Activated B cell treated with CpG ODN at 0.5 μM for 24 hours (primary cell): ENCODE data around the gene CCDC33. TPM values are rescaled to one million over a fixed set of nuclear protein-coding genes. Genes with fewer than 3 reads are reported as not detected.
A peak's percentile ranks its signal among the peaks of the same experiment; 100 is the strongest.

ENCODE experiments used
- ATAC-seq: fragments of 200-7000 bp; cut with Tn5 transposase; one replicate; pipeline ENCODE4 v1.10.0; 2021; ENCODE audit warnings: low read depth, mild to moderate bottlenecking, moderate library complexity
- CTCF ChIA-PET: fragments of 350-600 bp; sonication (Branson Sonifier 250); formaldehyde crosslinking; loops from one replicate; lab custom pipeline; 2021; ENCODE audit warnings: antibody characterized with exemption; lab: Charles Lee
- POLR2A ChIA-PET: fragments of 350-600 bp; sonication (Branson Sonifier 250); formaldehyde crosslinking; loops from one replicate; lab custom pipeline; 2021; ENCODE audit warnings: antibody characterized with exemption; lab: Charles Lee
- DNase-seq: peaks from one replicate; pipeline ENCODE4 v3.0.0; 2022
- H3K27ac Mint-ChIP-seq: one replicate; pipeline ENCODE4 v1.8.0; 2020; ENCODE audit warnings: mixed read lengths
- H3K27me3 Mint-ChIP-seq: one replicate; pipeline ENCODE4 v1.8.0; 2021; ENCODE audit warnings: mixed read lengths
- H3K36me3 Mint-ChIP-seq: one replicate; pipeline ENCODE4 v1.8.0; 2021; ENCODE audit warnings: low read depth, mixed read lengths
- H3K4me1 Mint-ChIP-seq: one replicate; pipeline ENCODE4 v1.8.0; 2021; ENCODE audit warnings: mixed read lengths
- H3K4me3 Mint-ChIP-seq: one replicate; pipeline ENCODE4 v1.8.0; 2020; ENCODE audit warnings: mild to moderate bottlenecking, mixed read lengths
- H3K9me3 Mint-ChIP-seq: one replicate; pipeline ENCODE4 v1.8.0; 2020; ENCODE audit warnings: mixed read lengths
- intact Hi-C: fragments of 100-400 bp; cut with micrococcal nuclease; formaldehyde crosslinking; loops from one replicate; pipeline ENCODE4 v1.15.1; 2024
- total RNA-seq: library from RNA; stranded (reverse); gene quantifications from 2 replicates; pipeline ENCODE4 v1.2.3, GENCODE V29; 2022
- TF ChIP-seq, protein P1 (sequence below): fragments of 200-600 bp; IDR thresholded peaks from one replicate; pipeline ENCODE4 v1.8.0; 2022; ENCODE audit warnings: antibody characterized with exemption, mild to moderate bottlenecking

Gene CCDC33
- total RNA-seq, 1 donor from 2014 or later, result not detected

DNA sequence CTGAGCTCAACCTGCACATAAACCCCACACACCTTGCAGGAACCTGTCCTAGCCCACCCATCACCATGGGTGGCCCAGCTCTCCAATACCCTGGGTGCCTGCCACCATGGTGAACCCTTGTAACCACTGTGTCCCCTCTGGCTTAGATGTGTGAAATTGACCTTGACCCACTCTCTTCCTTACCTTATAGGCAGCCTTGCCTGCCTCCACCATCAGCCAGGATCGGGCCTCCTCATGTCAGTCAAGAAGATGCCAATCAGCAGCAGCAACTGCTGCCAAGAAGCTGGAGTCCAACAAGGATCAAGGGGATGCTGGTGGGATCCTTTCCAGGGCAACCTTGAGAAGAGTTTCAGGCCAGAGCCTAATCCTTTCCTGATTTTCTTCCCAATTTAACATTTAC lies 140.1 kb downstream of the CCDC33 start:
- intact Hi-C loops, result no loop called here
- Mint-ChIP-seq H3K4me1 (peaks cover 36% of the 10 kb centered on the region), H3K4me3 (no peak overlapping the region), H3K36me3 (no peaks in the 10 kb centered on the region), H3K27ac (no peak overlapping the region), H3K9me3 (no peaks in the 10 kb centered on the region), H3K27me3 (peaks cover under 1% of the 10 kb centered on the region)
- DNase-seq, result no peak
- TF ChIP-seq, protein P1, sequence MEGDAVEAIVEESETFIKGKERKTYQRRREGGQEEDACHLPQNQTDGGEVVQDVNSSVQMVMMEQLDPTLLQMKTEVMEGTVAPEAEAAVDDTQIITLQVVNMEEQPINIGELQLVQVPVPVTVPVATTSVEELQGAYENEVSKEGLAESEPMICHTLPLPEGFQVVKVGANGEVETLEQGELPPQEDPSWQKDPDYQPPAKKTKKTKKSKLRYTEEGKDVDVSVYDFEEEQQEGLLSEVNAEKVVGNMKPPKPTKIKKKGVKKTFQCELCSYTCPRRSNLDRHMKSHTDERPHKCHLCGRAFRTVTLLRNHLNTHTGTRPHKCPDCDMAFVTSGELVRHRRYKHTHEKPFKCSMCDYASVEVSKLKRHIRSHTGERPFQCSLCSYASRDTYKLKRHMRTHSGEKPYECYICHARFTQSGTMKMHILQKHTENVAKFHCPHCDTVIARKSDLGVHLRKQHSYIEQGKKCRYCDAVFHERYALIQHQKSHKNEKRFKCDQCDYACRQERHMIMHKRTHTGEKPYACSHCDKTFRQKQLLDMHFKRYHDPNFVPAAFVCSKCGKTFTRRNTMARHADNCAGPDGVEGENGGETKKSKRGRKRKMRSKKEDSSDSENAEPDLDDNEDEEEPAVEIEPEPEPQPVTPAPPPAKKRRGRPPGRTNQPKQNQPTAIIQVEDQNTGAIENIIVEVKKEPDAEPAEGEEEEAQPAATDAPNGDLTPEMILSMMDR, result no peak
- CTCF ChIA-PET, result interaction anchor here (1.0 to 12.5 kb wide), 11 partner anchors 8 to 395 kb away, joined by 3 to 403 read pairs (median 6); partner anchors contain the start of genes SEMA7A and UBL7
- ATAC-seq, result no peak
- POLR2A ChIA-PET, result interaction anchor here (0.6 to 1.5 kb wide), 8 partner anchors 9 to 318 kb away, joined by 3 to 6 read pairs (median 4); partner anchors contain the start of genes ARID3B and UBL7

DNA sequence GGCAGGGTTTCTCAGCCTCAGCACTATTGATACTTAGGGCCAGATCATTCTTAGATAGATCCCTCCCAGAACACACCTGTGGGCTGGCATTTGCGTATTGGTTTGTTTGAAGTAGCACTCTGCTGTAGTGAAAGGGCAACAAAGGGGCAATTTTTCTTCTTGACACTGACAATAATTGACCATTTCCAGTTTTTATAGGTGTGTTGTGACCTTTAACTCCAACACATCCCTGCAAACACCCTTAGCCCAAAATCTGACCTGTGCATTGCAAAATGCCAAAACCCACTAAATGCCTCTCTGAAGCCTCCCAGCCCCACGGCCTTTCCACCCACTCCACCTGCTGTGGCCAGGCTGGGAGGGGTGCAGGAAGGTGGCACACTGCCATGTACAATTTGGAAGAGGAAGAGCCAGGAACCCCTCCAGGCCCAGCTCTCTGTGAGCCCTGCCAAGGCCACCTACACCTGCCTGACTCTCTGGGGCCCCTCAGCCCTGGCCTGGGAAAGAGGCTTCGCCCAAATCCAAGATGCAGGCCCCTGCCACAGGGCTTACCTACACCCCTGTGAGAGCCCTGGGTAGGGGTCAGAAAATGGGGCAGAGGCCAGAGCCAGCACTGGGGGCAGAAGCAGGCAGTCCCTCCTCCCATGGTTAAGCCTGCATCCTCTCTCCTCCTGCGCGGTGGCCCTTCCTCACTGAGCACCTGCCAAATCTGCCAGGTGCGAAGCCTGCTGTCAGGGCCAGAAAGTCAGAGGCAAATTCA lies 140.9 kb downstream of the CCDC33 start:
- peaks cover 39% of the 10 kb centered on the region for H3K4me1 Mint-ChIP-seq
- no peaks in the 10 kb centered on the region for H3K9me3 Mint-ChIP-seq
- H3K36me3 Mint-ChIP-seq, result no peaks in the 10 kb centered on the region
- DNase-seq (no peak), ATAC-seq (no peak)
- TF ChIP-seq, protein P1, result no peak
- no peak overlapping the region for H3K27ac Mint-ChIP-seq
- ChIA-PET POLR2A (interaction anchor here (1.2 to 14.2 kb wide), 3 partner anchors 8 to 27 kb away, joined by 5 to 563 read pairs (median 6); no protein-coding TSS in a partner anchor), CTCF (interaction anchor here (1.1 to 12.5 kb wide), 5 partner anchors 7 to 394 kb away, joined by 3 to 403 read pairs (median 6); partner anchors contain the start of gene SEMA7A)
- intact Hi-C loops, result no loop called here
- no peaks in the 10 kb centered on the region for H3K27me3 Mint-ChIP-seq
- no peak overlapping the region for H3K4me3 Mint-ChIP-seq

DNA sequence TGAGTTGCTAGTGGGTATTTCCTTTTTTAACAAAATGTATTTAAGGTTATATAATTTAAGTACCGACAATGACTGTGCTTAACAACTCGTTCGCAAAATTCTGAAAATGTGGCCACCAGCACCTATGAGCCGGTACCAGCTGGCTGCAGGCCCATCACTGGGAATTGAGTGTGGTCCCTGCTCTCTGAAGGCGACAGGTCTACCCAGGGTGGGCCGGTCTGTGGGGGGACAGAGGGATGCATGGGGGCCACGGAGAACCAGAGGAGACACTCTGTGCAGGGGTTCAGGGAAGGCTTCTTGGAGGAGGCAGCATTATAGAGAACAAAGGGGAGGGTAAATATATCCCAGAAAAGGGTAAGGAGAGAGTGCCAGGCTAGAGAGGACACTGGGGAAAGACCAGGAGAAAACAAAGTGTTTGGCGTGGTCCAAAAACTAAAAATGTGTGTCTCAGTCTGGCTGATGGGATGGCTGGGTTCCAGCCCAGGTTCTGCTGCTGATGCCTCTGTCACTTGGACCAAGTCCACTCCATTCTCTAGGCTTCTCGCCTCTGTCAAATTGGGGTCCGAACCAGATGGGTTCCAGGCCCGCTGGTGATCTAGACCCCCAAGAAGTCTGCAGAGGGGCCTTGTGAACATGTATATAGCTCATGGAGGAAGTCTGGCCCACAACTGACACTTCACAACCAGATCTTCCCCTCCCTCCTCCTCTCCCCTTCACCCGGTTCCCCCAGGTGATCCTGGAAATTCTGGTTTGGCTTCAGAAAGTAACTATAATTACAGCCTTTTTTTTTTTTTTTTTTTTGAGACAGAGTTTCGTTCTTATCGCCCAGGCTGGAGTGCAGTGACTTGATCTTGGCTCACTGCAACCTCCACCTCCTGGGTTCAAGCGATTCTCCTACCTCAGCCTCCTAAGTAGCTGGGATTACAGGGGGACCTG lies 142.0 kb downstream of the CCDC33 start:
- ATAC-seq (no peak), DNase-seq (no peak)
- ChIA-PET CTCF (interaction anchor here (0.6 to 12.5 kb wide), 7 partner anchors 18 to 254 kb away, joined by 3 to 403 read pairs (median 5); partner anchors contain the start of gene SEMA7A), POLR2A (interaction anchor here (0.7 to 14.2 kb wide), 8 partner anchors 22 to 548 kb away, joined by 3 to 563 read pairs (median 4); partner anchors contain the start of genes SEMA7A and UBL7)
- Mint-ChIP-seq H3K27me3 (no peaks in the 10 kb centered on the region), H3K36me3 (no peaks in the 10 kb centered on the region), H3K9me3 (no peaks in the 10 kb centered on the region), H3K27ac (no peak overlapping the region), H3K4me3 (no peak overlapping the region), H3K4me1 (peaks cover 50% of the 10 kb centered on the region)
- intact Hi-C loops, result no loop called here
- TF ChIP-seq, protein P1, result no peak

DNA sequence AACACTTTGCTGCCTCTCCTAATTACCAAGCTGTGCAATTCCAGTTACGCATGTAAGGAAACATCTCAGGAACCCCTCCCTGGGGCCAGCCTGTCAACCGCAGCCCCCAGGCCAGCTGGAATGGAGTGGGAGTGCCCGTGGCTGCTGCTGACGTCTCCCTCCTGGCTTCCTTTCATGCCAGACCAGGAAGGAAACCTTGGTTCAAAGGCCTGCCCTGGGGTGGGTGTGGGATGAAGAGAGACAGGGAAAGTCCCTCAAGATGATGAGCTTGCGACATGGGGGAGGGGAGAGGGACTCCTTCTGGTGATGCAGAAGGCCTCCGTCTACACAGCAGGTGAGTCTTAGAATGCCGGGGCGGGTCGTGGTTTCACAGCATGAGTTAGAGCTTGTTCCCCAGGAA lies 142.7 kb downstream of the CCDC33 start:
- Mint-ChIP-seq H3K36me3 (no peaks in the 10 kb centered on the region), H3K27me3 (no peaks in the 10 kb centered on the region), H3K4me3 (no peak overlapping the region), H3K9me3 (no peaks in the 10 kb centered on the region), H3K27ac (peak overlapping the region; percentile 13), H3K4me1 (peaks cover 52% of the 10 kb centered on the region)
- no peak for ATAC-seq
- TF ChIP-seq, protein P1, result no peak
- ChIA-PET POLR2A (interaction anchor here (0.6 to 14.2 kb wide), 9 partner anchors 21 to 547 kb away, joined by 3 to 563 read pairs (median 4); partner anchors contain the start of genes SEMA7A and UBL7), CTCF (interaction anchor here (0.6 to 12.5 kb wide), 8 partner anchors 18 to 572 kb away, joined by 3 to 403 read pairs (median 4); partner anchors contain the start of gene SEMA7A)
- intact Hi-C loops, result no loop called here
- DNase-seq, result no peak
